RKO (cell line): ENCODE results near the gene IFNK.

Source experiments
- DNase-seq: peaks from one replicate; pipeline ENCODE4 v3.0.0-alpha.2; 2016; ENCODE audit warnings: low spot score

IFNK gene

GRCh38 chr9:27511771-27512170 is 12.3 kb upstream of the IFNK start:
- no peak for DNase-seq

- DNase-seq: no peak
These were observed 9.5 kb upstream of the IFNK start for GRCh38 chr9:27514551-27514950.

GRCh38 chr9:27518006-27518405 is 6.1 kb upstream of the IFNK start:
- DNase-seq: no peak

GRCh38 chr9:27518809-27519208 is 5.3 kb upstream of the IFNK start:
- DNase-seq: no peak

- no peak for DNase-seq
These were observed 4.3 kb upstream of the IFNK start for GRCh38 chr9:27519466-27520465.

- no peak for DNase-seq
These were observed 3.1 kb upstream of the IFNK start for GRCh38 chr9:27520986-27521385.

- no peak for DNase-seq
These were observed 949 bp upstream of the IFNK start for GRCh38 chr9:27523141-27523540.

- no peak for DNase-seq
These were observed 3.6 kb downstream of the IFNK start for GRCh38 chr9:27527702-27528075.

- DNase-seq: peak; percentile 31
These were observed 4.2 kb downstream of the IFNK start for GRCh38 chr9:27528076-27528885.

- peak; percentile 40 for DNase-seq
These were observed 4.8 kb downstream of the IFNK start for GRCh38 chr9:27528886-27529315.

GRCh38 chr9:27529316-27530278 is 5.5 kb downstream of the IFNK start, which contains the start of gene MOB3B:
Gene MOB3B (minus strand): TSS chr9:27529814. CDS start chr9:27455550, 74,264 bp downstream.
- DNase-seq: peak; percentile 75

- DNase-seq: no peak
These were observed 7.0 kb downstream of the IFNK start for GRCh38 chr9:27530915-27531755.

GRCh38 chr9:27532046-27532445 is 8.0 kb downstream of the IFNK start:
- DNase-seq: no peak

- no peak for DNase-seq
These were observed 9.2 kb downstream of the IFNK start for GRCh38 chr9:27533311-27533710.

- DNase-seq: no peak
These were observed 10.0 kb downstream of the IFNK start for GRCh38 chr9:27534131-27534530.

GRCh38 chr9:27534658-27535209 is 10.6 kb downstream of the IFNK start:
- DNase-seq: no peak

- no peak for DNase-seq
These were observed 11.6 kb downstream of the IFNK start for GRCh38 chr9:27535701-27536118.

GRCh38 chr9:27536168-27536567 is 12.1 kb downstream of the IFNK start:
- no peak for DNase-seq

- no peak for DNase-seq
These were observed 12.9 kb downstream of the IFNK start for GRCh38 chr9:27537027-27537435.

- no peak for DNase-seq
These were observed 13.7 kb downstream of the IFNK start for GRCh38 chr9:27537756-27538155.
